Inflammatory macrophage treated with lipopolysaccharide for 1 hour (primary cell): ENCODE results near the gene GCK.

Source experiments
- DNase-seq, 2 donors: peaks; one replicate each; pipeline ENCODE4 v3.0.0-alpha.2; 2020 to 2022

GCK gene

DNA sequence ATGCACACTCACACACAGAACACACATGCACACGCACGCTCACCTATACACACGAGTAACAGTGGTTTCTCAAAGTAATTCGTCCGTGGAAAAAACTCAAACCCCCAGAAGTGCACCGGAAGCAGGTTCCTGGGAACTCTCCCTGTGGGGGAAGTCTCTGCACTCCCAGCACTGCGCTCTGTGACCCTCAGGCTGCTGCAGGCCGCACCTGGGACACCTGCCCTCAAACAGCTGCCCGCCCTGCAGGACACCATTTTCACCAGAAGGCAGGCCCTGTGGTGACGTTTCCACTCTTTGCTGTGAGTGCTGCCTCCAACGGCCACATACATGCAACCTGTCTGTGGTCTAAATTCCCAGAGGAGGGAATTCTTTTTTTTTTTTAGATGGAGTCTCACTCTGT is 32.8 kb upstream of the GCK start:
- DNase-seq = no peak

DNA sequence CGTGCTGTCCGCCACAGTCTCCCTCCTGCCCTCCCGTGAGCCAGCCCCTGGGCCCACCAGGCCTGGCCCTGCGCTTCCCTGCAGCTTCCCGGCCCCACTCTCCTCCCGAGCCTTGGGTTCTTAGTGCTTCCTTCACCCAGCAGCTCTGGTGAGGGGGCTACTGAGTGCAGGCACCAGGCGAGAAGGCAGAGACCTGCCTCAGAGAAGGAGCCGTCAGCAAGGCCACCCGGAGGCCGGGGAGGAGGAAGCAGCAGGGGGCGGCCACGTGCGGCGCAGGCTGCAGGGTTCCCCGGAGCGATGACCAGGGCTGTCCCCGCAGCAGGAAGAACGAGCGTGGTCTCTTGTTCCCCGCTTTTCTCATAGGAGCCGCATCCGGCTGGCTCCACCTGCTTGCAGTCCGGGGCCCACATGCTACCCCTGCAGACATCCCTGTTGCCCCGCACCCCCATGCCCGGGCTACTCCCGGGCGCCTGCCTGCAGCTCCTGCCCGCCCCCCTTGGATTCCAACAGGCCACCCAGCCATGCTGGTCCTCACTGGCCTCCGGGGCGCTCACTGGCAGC is 32.1 kb upstream of the GCK start:
- DNase-seq = no peak

DNA sequence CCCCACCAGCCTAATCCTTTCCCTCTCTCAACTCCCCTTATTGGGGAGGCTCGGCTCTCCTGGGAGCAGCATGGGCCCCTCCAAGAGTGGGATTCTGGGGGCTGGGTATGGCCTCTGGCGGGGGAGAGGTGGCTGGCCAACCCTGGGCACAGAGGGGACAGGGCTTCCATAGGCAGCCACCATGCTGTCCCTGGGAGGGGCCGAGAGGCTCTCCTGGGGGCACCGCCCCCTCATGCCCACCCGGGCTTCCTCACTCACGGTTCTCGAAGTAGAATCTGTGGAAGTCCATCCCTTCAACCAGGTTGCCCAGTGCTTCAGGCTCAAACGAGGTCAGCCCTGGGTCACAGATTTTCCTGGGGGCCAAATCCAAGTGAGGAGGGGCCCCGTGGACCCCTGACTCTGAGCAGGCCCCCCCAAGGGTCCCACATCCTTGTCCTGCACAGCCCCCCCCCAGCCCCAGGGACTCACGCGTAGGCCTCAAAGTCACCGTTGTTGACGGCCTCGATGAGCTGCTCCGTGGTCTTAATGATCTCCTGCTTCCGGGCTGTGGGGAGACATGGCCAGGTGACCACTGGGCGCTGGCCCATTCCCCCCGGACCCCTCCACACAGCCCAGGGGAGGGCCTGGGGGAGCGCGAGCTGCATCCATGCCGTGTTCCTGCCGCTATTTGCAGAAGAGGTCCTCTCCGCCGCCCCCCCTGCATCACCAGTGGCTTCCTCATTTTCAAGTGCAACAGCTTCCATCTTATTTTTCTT is 31.3 kb upstream of the GCK start:
- DNase-seq = no peak

DNA sequence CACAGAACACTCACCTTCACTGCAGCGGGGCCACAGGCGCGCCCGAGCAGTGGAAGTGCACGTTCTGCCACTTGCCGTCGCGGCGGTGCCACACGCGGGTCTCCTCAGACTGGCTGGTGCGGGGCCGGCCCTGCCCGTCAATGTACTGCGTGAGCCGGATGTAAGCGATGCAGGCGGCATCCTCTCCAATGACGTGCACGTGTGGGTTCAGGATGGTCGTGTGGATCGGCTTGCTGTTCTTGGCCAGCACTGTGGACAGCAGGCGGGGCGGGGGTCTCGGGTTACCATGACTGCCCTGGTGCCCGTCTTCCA is 30.8 kb upstream of the GCK start:
- DNase-seq = no peak

DNA sequence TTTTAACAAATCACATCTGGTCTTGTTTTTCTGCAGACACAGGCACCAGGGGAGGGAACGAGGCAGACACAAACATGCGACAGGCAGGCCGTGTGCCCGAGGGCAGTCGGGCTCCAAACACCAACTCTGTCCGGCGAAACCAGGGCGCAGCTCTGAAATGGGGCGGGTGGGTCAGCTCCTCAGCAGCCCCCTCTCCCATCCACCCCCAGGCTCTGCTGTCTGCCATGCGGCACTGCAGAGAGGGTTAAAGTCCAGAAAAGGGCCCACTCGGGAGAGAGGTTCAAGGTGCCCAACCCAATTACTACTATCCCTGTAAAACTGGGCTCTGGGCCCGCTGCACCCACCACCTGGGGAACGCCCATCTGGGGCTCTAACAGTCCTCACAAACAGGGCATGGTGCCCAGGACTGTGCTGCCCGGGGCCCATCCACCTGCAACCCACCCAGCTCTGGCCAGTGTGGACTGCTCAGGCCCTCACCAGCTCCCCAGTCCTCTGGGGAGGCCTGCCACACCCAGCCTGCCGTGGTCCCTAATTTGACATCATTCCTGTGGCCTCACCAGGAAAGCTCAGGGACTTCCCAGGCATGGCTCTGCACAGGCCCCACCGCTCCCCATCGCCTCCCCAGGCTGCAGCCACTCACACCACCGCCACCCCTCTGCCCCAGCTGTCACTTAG is 30.3 kb upstream of the GCK start:
- no peak for DNase-seq

DNA sequence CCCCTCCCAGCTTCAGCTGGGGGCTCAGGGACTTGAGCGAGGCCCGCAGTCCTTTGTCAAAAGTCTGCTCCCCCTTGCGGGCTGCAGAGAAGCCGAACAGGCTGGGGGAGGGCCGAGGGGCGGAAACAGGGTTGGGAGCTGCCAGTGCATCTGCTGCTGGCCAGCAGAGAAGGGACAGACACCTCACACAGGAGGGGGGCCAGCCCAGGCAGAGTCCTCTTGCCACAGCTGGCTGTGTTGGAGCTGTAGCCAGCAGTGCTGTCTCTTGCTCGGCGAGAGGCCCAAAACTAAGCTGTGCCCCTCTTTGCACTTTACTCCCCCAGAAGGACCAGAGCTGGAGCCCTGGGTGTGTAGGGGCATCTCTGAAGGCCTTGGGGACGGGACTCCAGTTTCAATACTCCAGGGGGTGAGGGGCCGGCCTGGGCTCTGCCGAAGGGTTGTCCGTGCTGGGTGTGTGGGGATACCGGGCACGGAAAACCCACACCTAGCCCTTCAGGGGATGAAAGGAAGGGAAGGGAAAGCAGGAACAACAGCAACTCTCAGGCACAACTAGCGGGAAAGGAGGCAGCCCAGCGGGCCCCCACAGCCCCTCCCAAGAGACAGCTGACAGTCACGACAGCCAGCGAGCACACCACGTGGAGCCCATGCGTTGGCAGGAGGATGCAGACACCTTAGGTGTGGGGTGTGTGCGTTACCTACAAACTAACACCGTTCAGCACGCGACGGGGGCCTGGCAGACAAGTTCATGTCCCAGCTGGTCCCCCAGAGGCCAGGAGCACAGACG is 29.4 kb upstream of the GCK start:
- DNase-seq = no peak

DNA sequence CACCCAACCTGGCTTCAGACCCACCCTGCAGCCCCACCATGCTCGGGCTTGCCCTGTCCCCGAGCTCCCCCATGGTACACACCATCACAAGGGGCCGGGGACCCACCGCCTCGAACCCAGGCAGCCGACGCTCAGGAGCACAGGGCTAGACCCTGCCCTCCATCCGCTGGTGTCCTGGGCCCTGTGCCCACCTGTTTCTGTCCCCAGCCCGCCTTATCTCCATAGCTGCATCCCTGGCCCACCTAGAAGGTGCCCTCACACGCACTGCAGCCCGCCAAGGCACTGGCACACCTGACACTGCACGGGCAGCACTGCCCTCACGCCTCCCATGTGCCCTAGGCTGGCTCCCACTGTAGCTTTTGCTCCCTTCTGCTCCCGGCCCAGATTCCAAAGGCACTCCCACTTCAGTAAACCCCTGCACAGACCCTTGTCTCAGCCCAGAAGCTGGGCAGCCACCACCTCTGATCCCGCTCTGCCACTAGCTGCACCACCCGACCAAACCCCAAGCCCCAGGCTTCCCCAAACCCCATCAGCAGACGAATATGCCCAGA is 28.7 kb upstream of the GCK start:
- DNase-seq = no peak

DNA sequence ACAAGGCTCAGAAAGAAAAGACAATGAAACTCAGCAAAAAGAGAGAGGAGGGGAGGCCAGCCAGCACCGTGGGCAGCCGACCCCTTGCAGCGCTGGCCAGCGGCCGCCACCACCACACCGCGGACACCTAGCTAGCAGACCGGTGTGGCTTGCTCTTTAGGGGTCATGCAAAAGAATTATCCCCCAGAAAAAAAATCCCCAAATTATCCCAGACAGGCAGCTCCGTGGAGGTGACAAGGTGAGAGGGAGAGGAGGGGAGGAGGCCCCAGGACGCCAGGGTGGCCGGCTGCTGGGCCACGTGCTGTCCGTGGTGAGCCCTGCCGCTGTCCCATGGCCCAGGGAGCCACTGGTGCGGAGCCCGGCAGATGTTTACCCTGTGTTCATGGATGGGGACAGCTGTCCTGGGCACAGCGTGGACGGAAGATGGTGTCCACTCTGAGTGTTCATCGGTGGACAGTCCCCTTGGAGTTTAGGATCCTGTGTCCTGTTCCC is 28.0 kb upstream of the GCK start:
- DNase-seq = no peak

DNA sequence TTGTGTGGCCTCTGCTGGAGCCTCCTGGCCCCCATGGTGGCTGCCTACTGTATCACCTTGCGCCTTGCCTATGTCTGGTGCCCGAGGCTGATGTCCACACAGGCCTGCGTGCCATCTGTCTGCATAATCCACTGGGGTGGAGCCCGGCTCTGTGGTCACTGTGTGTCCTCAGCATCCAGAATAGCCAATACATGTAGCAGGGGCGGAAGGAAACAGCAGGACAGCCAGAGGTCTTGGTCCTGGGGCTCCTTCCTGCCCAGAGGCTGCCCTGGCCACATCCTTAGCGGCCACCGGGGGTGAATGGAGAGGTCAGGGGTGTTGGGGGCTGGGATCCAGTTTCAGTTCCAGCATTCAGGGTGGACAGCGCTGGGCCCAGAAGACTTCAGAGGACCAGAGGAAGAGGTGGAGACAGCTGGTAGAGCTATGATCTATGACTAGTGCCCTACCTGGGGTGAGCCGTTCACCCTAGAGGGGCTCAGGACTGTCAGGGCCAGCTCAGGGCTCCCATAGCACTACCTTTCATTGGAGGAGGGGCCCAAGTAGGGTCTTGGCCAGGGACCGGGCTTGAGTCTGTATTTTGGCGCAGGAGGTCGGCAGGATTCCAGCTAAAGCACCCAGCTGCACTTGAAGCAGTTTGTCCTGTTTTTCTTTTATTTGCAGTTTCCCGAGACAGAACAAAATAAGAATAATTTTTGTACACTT is 27.4 kb upstream of the GCK start:
- DNase-seq = no peak

DNA sequence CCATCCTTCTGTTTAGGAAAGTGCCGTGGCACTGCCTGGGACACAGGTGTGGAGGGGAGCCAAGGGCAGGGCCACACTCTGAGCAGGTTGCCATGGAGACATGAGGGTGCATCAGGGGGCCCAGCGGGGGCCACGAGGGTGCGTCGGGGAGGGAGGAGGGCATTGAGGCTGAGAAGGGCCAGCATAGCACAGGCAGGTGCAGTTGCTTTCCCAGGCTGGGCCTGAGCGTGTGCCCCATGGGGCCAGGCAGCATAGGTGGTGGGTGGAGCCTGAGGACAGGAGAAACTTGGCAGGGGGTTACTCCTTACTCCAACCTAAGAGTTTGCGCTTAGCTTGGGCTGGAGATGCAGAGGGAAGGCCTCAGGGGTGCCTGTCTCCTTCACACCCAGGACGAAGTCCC is 26.8 kb upstream of the GCK start:
- no peak for DNase-seq

DNA sequence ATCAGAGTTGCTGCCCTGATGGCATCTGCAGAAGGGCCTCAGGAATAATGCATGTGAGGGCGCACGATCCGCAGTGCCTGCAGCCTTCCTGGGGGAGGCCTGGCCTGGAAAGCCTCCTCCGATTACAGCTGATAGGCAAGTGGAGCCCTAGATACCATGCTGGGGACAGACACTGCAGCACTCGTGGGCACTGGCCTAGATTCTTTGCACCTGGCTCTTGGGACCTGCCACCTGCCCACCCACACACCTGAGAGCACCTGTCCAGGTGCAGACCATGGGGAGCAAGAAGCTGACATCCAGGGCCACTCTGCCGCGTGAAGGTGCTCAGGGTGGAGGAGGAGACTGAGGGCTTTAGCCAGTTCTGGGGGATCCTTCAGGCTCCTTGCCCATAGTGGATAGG is 26.3 kb upstream of the GCK start:
- DNase-seq = no peak

DNA sequence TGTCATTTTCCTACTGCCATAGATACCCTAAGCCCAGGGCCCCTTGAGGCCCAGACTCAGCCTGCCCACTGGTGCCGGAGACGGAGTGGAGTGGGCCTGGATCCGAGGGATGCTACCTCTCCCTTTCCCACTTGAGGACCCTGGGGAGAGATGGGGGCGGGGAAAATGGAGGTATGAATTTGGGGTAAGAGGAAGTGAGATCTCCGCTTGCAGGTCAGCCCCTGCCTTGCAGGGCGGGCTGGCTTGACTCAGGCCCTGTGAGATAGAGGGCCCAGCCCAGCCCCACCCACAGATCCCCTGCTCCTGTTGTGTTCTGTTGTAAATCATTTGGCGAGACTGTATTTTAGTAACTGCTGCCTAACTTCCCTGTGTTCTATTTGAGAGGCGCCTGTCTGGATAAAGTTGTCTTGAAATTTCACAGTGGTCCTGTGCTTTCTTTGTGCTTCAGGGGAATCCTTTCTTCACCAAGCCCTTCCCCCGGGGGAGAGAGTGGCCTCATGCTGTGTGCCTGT is 24.7 kb upstream of the GCK start:
- DNase-seq = no peak

DNA sequence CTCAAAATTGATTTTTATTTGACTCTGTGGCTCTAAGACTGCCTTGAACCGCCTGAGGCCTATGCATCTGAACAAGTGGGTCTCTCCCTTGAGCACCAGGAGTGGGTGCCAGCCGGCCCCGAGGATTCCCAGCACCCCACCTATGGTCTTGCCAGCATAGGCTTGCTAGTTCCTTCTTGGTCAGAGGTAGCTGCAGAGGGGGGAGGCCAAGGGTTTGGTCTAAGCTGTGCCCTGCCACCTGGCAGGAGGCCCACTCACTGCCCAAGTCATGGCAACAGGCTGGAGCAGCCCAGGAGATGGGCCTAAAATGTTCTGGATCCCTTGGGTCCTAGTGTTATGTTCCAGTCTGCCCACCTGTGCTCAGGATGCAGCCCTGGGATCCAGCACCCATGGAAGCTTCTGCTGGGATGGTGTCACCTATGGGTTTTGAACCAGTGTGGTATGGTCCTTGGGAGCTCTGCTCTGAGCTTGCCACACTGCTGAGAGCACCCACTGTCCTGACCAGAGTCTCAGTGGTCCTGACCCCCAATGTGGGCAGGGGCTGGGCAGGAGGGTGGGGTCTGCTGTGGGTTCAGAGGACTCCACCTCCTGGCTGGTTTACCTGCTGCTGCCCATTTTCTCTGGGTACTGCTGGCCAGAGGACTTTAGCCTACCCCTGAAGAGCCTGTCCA is 24.1 kb upstream of the GCK start:
- DNase-seq = no peak

DNA sequence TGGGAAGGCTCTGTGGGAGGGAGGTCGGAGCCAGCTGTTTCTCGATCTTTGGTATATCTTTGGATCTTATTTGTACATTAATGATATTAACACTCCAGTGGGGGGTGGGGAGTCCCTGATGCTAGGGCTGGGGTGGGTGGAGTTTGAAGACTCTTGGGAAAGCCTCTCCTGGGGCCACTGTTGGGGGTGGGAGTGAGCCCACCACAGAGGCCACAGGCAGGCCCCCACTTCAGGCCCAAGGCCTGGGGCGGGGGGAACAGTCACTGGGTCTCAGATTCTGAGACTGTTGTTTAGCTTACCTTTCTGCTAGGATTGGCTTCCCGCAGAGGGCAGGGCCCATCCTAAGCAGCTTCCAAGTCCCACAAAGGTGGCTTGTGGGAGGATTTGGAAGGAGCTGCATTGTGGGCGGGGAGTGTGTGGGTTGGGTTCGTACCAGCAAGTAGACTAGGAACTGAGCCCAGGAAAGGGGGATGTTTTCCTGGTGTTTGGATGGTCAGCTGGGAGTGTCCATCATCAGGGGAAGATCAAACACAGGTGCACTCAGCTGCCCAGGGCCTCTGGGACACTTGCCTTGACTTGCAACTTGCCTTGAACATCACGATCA is 23.4 kb upstream of the GCK start:
- no peak for DNase-seq

DNA sequence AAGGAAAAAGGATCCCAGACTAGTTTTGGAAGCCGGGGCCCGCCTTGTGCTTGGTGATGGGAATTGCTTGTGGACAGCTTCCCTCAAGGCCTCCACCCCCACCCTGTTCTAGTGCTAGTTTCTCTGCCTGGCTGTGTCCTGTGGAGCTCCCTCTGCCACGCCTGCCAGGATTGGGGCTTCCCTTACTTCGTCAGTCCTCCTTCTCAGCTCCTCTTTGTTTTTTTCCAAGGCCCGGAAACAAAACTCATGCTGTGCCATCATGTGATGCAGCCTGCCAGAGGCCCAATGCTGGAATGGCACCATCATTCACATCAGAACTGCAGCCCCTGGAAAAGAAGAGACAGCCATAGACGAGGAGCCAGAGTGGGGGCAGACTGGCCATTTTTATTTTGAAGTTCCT is 22.8 kb upstream of the GCK start:
- no peak for DNase-seq

DNA sequence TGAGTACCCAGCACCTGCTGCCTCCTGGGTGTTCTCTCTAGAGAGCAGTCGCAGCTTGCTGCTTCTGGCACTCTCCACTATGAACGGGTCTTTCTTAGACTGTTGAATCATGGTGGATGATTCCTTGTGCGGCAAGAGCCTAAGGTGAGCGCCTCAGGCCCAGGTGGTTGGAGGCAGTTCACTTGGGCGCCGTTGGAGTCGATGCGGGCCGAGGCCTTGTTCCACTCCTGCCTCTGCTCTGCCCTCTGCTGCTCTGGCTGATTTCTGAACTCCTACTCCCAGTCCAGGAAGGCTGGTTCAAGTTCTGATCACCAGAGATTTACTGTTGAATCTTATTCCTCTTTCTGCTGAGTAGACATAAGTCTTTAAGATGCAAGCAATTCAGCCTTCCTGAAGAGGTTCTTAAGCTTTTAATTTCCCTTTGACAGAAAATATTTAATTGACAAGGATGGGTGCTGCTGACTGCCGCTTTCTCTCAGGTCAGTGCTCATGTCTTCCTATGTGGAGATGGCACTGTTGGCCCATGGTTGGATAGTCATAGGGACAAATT is 22.0 kb upstream of the GCK start:
- DNase-seq = no peak

DNA sequence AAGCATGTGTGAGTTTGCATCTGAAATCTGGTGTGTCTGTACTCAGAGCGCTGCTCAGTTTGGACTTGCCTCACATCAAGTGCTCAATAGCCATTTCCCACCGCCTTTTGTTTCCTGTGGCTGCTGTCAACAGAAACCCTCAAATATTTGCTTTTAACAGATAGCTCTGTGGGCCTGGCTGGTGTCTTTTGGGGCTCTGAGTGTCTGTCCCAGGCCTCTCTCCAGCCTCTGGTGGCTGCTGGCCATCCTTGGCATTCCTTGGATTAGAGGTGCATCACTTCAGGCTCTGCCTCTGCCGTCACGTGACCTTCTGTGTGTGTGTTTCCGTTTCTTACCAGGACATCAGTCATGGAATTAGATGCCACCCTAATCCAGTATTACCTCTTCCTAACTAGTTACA is 20.9 kb upstream of the GCK start:
- DNase-seq = no peak

DNA sequence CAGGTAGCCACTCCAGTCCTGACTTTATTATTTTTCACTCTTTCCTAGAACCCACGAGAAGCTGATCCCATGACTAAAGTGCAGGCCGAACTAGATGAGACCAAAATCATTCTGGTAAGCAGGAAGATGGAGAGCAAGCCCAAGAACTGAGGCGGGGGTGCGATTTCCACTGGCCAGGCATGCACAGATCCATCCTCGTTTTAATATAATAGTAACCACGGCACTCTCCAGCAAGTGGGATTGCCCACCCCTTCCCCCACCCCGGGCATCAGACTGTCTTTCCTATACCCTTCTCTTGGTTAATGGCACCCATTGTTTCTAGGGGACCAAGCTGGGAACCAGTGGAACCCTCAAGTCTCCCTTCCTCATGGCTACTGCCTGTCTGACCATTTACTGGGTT is 18.8 kb upstream of the GCK start:
- DNase-seq = no peak

DNA sequence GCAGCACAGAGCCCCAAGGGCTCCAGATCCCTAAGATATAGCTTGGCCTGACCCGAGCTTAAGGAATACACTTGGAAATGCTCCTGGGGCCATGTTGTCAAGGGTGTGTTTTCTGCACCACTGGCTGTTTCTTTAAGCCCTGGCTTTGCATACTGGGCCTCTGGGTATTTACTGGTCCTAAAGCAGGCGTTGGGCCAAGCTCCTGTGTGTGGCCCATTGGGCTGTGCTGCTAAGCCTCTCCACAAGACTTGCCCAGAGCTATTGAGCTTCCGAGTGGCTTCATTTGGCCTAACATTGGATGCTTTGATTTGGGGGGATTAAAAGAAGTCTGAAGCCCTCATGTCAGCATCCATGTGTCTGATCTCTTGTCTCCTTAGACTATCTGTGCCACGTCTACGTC is 16.8 kb upstream of the GCK start:
- DNase-seq = no peak

DNA sequence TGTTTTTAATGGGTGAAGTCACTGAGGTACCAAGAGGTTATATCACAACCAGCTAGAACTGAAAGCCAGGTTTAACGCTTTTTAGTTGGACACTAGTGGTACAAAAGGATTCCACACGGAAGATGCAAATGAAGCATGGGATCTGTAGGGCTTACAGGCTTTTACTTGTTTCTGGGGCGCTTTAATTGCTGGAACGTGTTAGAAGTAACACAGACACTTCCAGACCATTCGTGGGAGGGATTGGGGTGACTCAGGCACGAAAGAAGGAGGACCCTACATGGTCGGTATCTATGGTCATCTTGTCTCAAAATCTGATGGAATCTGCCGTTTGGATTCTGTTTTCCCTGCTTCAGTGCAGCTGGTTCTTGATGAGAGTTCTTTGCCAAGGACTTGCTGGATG is 12.6 kb upstream of the GCK start:
- no peak for DNase-seq
